Liver (tissue), 9 donors: ENCODE results near the gene C16orf92. TPM values are rescaled to one million over a fixed set of nuclear protein-coding genes. Genes with fewer than 3 reads are reported as not detected.

Experiments
- DNase-seq: peaks from one replicate; pipeline ENCODE4 v3.0.0-alpha.2; 2017; ENCODE audit warnings: low spot score
- H3K27ac ChIP-seq, 2 donors: one replicate each; pipeline ENCODE4 v1.7.0; 2013; ENCODE audit warnings: inconsistent platforms in 2 of 2, low read length in 2 of 2, control low read depth in 1 of 2, low read depth in 1 of 2, mild to moderate bottlenecking in 1 of 2
- H3K27me3 ChIP-seq, 4 donors: one replicate each; pipeline versions ENCODE4 v1.6.1 to v1.7.0; 2013; ENCODE audit warnings: low read length in 3 of 4, inconsistent platforms in 1 of 4, mild to moderate bottlenecking in 1 of 4, moderate library complexity in 1 of 4; ENCODE audit not compliant: control insufficient read depth in 4 of 4, insufficient read depth in 4 of 4
- H3K36me3 ChIP-seq, 4 donors: one replicate each; pipeline versions ENCODE4 v1.6.1 to v1.7.0; 2013; ENCODE audit warnings: low read length in 3 of 4, mild to moderate bottlenecking in 3 of 4, low read depth in 1 of 4, moderate library complexity in 1 of 4; ENCODE audit not compliant: control insufficient read depth in 4 of 4, insufficient read depth in 3 of 4
- H3K4me1 ChIP-seq, 4 donors: one replicate each; pipeline versions ENCODE4 v1.6.1 to v1.7.0; 2013; ENCODE audit warnings: low read length in 3 of 4, mild to moderate bottlenecking in 3 of 4, moderate library complexity in 1 of 4; ENCODE audit not compliant: control insufficient read depth in 4 of 4, insufficient read depth in 4 of 4
- H3K4me3 ChIP-seq, 3 donors: one replicate each; pipeline versions ENCODE4 v1.6.1 to v1.7.0; 2013; ENCODE audit warnings: low read length in 3 of 3, control low read depth in 1 of 3, low read depth in 1 of 3, mild to moderate bottlenecking in 1 of 3
- H3K9ac ChIP-seq, 2 donors: one replicate each; pipeline ENCODE4 v1.7.0; 2013; ENCODE audit warnings: low read length in 2 of 2, mild to moderate bottlenecking in 2 of 2, moderate library complexity in 2 of 2, control low read depth in 1 of 2, low read depth in 1 of 2
- H3K9me3 ChIP-seq, 4 donors: one replicate each; pipeline versions ENCODE4 v1.6.1 to v1.7.0; 2013; ENCODE audit warnings: low read length in 3 of 4; ENCODE audit not compliant: control insufficient read depth in 4 of 4
- ATF3 ChIP-seq: IDR thresholded peaks from 2 replicates; pipeline ENCODE4 v1.6.1; 2016; ENCODE audit warnings: antibody characterized with exemption
- CTCF ChIP-seq: fragments of 150-350 bp; IDR thresholded peaks from 2 replicates; pipeline ENCODE4 v1.5.1; 2017; ENCODE audit warnings: improper control_type of control experiment, low read depth, low read length; ENCODE audit not compliant: missing input control
- FOXA1 ChIP-seq: IDR thresholded peaks from 2 replicates; pipeline ENCODE4 v1.6.1; 2016; ENCODE audit warnings: antibody characterized with exemption
- FOXA2 ChIP-seq: IDR thresholded peaks from 2 replicates; pipeline ENCODE4 v1.6.1; 2016; ENCODE audit warnings: antibody characterized with exemption
- GABPA ChIP-seq, 2 donors: IDR thresholded peaks in 1 of 2; conservative IDR thresholded peaks in 1 of 2; 2 replicates each; pipeline ENCODE4 v1.6.1; 2016; ENCODE audit warnings: antibody characterized with exemption in 2 of 2, mild to moderate bottlenecking in 1 of 2, moderate library complexity in 1 of 2
- HNF4A ChIP-seq, 2 donors: conservative IDR thresholded peaks; 2 replicates each; pipeline ENCODE4 v1.6.1; 2016; ENCODE audit warnings: antibody characterized with exemption in 2 of 2, mild to moderate bottlenecking in 2 of 2
- JUND ChIP-seq, 2 donors: IDR thresholded peaks; 2 replicates each; pipeline ENCODE4 v1.6.1; 2016; ENCODE audit warnings: antibody characterized with exemption in 2 of 2
- RAD21 ChIP-seq, 2 donors: IDR thresholded peaks; 2 replicates each; pipeline ENCODE4 v1.6.1; 2016; ENCODE audit warnings: antibody characterized with exemption in 2 of 2, mild to moderate bottlenecking in 2 of 2
- REST ChIP-seq: IDR thresholded peaks from 2 replicates; pipeline ENCODE4 v1.6.1; 2016; ENCODE audit warnings: antibody characterized with exemption, mild to moderate bottlenecking
- RXRA ChIP-seq, 2 donors: IDR thresholded peaks; 2 replicates each; pipeline ENCODE4 v1.6.1; 2017 to 2018; ENCODE audit warnings: antibody characterized with exemption in 2 of 2, mild to moderate bottlenecking in 1 of 2
- YY1 ChIP-seq: IDR thresholded peaks from 2 replicates; pipeline ENCODE4 v1.6.1; 2016; ENCODE audit warnings: antibody characterized with exemption, mild to moderate bottlenecking
- WGBS: extraction: QIAGEN DNeasy Blood & Tissue Kit; methylation state at CpG from one replicate; pipeline ENCODE4 v1.1.7; 2013; 5-methylcytosine and 5-hydroxymethylcytosine counted together
- polyA plus RNA-seq, 2 donors: library from polyadenylated mRNA; stranded (reverse) in 1 of 2; unstranded in 1 of 2; fragments of 200-250 nt in 1 of 2; fragments of >200 nt in 1 of 2; fragmentation: Nextera tagmentation in 1 of 2; extraction: Ambion mirVana in 1 of 2; gene quantifications; one replicate each; pipeline versions ENCODE4 v1.2.1 to v1.2.3, GENCODE V29; 2013 to 2015
- total RNA-seq, 2 donors: library from RNA; depleted of rRNA; stranded (reverse); fragments of >200 nt; gene quantifications; one replicate each; pipeline ENCODE4 v1.2.3, GENCODE V29; 2014
- donor health status: healthy.
- donor health status: healthy.
- donor health status: healthy.
- donor health status: healthy.
- donor health status: healthy.

The C16orf92 gene
- total and polyA plus RNA-seq, 4 donors, result not detected

- TF ChIP-seq CTCF, result no peak
- no peak for TF ChIP-seq YY1
- TF ChIP-seq GABPA (IDR thresholded peaks at IDR 0.05 in 1 of 2, conservative IDR thresholded peaks at IDR 0.05 in 1 of 2), result no peak
- TF ChIP-seq RAD21 (IDR thresholded peaks at IDR 0.05), result no peak
Measured at GRCh38 chr16:30000735-30001631, 22.0 kb upstream of the C16orf92 start (continued).

- Histone ChIP-seq H3K27ac (no peak overlapping the region), H3K4me1 (no peaks in the 10 kb centered on the region), H3K9me3 (no peaks in the 10 kb centered on the region), H3K9ac (no peak overlapping the region), H3K4me3 (no peak overlapping the region), H3K27me3 (no peaks in the 10 kb centered on the region), H3K36me3 (peaks cover 0 to 10% (median 3%) of the 10 kb centered on the region in 4 donors)
- 91% methylated on average over 19 of the region's 19 CpGs for WGBS
- no peak for DNase-seq
- no peak for TF ChIP-seq REST
- no peak for TF ChIP-seq FOXA1
- no peak for TF ChIP-seq HNF4A (conservative IDR thresholded peaks at IDR 0.05)
- no peak for TF ChIP-seq JUND (IDR thresholded peaks at IDR 0.05)
- TF ChIP-seq YY1, result no peak
- no peak for TF ChIP-seq RXRA (IDR thresholded peaks at IDR 0.05)
- no peak for TF ChIP-seq ATF3
- TF ChIP-seq CTCF, result no peak
- no peak for TF ChIP-seq RAD21 (IDR thresholded peaks at IDR 0.05)
- TF ChIP-seq FOXA2, result no peak
Measured at GRCh38 chr16:30002614-30003346, 20.2 kb upstream of the C16orf92 start.
